Measurements from ENCODE around the gene TBC1D19. TPM values are rescaled to one million over a fixed set of nuclear protein-coding genes. Genes with fewer than 3 reads are reported as not detected.
"Not testable (repeated sequence)": the region's sequence is repeated elsewhere in the genome, so short reads cannot be mapped to it uniquely, and the experiment has no call there.

TBC1D19 gene
- total RNA-seq, 1 experiment from 2014 or later, result 12.9 TPM

DNA sequence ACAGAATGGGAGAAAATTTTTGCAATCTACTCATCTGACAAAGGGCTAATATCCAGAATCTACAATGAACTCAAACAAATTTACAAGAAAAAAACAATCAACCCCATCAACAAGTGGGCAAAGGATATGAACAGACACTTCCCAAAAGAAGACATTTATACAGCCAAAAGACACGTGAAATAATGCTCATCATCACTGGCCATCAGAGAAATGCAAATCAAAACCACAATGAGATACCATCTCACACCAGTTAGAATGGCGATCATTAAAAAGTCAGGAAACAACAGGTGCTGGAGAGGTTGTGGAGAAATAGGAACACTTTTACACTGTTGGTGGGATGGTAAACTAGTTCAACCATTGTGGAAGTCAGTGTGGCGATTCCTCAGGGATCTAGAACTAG, 9.7 kb downstream of the TBC1D19 start:
- in situ Hi-C loops (cut with HindIII; ENCODE audit: low sequenced_read_pairs); DNase-seq (ENCODE audit: low spot score): not testable (repeated sequence)

DNA sequence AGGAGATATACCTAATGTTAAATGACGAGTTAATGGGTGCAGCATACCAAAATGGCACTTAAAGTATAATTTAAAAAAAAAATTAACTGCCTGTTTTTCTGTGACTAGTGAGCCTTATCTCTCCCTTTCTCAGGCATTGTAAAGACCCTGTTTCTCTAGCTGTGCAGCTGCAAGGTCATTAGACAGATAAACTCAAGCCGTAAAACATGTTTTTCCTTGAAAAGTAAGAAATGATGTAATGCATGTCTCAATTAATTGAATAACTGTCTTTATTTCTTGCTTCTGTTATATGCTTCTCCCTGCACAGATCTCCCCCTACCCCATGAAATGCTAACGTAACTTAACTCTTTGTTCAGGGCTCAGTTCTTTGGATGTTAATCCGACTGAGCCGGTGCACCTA, 10.5 kb downstream of the TBC1D19 start:
- in situ Hi-C loops (cut with HindIII; ENCODE audit: low sequenced_read_pairs), result no loop called here
- DNase-seq (ENCODE audit: low spot score), result no peak

DNA sequence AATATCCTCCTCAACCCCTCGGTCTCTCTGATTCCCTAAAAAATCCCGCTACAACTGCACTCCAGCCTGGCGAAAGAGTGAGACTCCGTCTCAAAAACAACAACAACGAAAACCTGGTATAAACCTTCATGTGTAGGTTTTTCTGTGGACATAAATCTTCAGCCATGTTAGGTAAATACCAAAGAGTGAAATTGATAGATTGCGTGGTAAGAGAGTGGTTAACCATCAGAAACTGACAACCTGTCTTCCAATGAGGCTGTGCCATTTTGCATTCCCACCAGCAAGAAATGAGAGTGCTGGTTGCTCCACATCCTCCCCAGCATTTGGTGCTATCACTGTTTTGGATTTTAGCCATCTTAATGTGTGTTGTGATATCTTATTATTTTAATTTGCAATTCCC, 10.9 kb downstream of the TBC1D19 start:
- in situ Hi-C loops (cut with HindIII; ENCODE audit: low sequenced_read_pairs), result no loop called here
- no peak for DNase-seq (ENCODE audit: low spot score)

DNA sequence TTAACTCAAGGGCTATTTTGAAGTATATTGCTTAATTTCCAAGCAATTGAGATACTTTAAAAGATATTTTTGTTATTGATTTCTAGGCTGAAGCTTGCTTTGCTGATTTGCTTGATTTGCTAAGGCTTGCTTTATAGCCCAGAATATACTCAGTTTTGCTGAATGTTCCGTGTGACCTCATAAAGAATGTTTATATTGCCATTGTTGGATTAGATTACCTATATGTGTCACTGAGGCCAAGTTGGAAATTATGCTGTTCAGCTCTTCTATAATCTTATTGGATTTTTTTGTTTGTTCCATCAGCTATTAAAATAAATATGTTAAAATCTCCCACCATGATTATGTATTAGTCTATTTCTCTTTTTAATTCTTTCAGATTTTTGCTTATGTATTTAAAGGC, 13.0 kb downstream of the TBC1D19 start:
- in situ Hi-C loops (cut with HindIII; ENCODE audit: low sequenced_read_pairs), result no loop called here
- no peak for DNase-seq (ENCODE audit: low spot score)

DNA sequence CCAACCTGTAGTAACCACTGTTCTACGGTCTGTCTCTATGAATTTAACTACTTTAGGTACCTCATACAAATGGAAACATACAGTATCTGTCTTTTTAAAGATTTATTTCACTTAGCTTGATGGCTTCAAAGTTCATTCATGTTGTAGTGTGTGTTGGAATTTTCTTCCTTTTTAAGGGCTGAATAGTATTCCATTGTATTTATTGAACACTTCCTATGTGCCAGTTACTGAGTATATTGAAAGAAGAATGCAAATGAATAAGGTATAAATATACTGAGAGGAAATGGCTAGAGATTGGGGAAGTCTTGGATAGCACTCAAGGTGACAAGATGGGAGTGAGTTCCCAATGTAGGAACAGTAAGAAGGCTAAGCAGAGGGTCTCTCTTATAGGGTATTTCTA, 17.3 kb downstream of the TBC1D19 start:
- DNase-seq (ENCODE audit: low spot score), result no peak
- in situ Hi-C loops (cut with HindIII; ENCODE audit: low sequenced_read_pairs), result no loop called here

DNA sequence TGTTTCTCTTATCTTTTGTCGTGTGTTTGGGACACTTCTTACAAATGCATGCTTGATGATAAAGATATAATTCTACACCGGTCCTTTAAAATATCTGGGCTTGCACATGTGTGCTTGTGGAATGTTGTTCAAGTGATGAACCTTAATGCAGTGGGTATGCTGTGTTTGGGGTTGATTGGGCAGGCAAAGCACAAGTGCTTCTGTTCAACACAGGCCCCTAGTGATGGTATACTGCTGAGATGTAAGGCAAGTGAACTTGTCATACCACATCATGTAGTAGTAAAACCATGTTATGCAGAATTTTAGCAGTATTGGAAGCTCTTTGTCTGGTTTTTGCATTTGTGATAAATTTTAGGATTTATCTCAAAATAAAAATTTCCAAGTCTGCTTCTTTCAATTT, 23.9 kb downstream of the TBC1D19 start:
- DNase-seq (ENCODE audit: low spot score), result no peak
- in situ Hi-C loops (cut with HindIII; ENCODE audit: low sequenced_read_pairs), result no loop called here

DNA sequence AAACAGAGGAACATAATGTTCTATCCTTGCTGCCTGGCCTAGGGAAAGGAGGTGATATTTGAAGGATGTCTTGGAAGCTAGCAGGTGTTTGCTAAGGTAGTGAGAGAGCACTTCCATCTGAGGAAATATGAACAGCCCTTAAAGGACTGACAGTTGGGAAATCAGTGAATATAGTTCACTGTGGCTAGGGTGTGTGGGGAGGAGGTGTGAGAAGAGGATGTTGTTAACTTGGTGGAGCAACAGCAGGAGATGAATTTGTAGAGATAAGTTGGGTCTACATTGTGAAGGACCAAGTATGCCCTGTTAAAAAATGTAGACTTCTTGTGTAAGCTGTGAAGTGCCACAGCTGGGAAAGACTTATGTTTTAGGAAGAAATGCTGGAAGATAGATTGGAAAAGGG, 25.5 kb downstream of the TBC1D19 start:
- DNase-seq (ENCODE audit: low spot score), result no peak
- in situ Hi-C loops (cut with HindIII; ENCODE audit: low sequenced_read_pairs), result no loop called here

DNA sequence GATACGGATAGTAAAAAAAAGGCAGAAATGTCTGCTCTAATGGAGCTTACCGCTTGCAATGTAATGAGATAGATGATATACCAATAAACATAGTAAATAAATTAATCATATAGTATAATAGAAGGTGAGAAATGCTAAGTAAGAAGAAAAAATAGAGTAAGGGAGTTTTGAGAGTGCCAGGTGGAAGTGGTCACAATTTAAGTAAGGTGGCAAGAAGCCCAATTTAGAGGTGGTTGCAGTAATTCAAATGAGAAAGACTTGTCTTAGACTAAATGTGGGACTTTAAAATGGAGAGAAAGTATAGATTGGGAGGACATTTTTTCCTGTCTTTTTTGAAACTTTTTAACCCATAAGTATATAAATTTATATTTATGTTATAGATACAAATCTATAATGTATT, 26.0 kb downstream of the TBC1D19 start:
- no peak for DNase-seq (ENCODE audit: low spot score)
- in situ Hi-C loops (cut with HindIII; ENCODE audit: low sequenced_read_pairs), result no loop called here

DNA sequence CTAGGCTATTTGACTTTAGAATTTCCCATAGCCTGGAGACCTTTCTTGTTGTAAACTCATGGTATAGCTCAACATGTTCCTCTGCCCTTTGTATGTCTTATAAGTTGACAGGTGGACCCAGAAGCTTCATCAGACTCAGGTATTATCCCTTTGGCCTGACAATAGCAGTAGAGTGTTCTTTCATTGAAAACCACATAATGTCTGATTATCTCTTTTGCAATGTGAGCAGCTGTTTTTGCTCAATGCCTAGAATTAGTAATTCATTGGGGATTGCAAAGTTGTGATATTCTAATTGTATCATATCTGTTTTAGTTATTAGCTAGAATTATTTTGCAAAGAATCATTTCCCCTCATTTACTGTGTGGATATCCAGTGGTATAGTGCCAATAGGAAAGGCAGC, 27.5 kb downstream of the TBC1D19 start:
- no peak for DNase-seq (ENCODE audit: low spot score)
- in situ Hi-C loops (cut with HindIII; ENCODE audit: low sequenced_read_pairs), result no loop called here

DNA sequence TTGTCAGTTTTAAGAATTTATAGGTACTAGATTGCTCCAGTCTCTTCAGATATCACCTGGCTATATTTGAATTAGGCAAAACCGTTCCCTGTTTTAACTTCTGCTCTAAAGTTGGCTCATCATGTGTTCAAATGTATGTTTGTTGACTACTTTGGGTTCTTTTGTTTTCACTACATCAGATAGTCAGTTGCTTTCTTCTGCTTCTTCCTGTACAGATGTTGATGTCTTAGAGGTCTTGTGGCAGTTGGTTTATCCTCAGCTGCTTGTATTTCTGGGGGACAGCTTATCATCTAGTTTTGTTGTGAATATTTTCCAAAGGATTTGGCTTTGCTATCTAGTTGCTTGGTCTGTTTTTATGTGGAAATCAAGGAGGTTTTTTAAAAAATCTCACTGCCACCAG, 28.0 kb downstream of the TBC1D19 start:
- in situ Hi-C loops (cut with HindIII; ENCODE audit: low sequenced_read_pairs), result no loop called here
- no peak for DNase-seq (ENCODE audit: low spot score)

DNA sequence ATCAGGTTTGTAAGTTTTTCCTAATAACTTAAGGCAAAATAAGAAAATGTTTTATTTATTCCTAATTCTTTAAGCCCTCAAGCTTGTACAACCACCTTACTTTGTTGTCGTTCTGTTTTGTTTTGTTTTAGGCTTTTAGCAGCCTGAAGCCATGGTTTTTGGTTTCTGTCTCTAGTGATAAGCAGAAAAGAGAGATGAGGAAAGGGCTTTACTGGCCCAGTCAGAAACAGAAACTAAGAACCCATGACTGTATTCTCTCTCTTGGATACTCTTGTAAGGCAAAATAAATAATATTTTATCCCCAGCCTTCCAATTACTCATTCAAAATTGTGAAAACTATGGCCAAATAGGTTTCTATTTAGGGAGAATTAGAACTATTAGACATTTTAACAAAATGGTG, 29.4 kb downstream of the TBC1D19 start:
- no peak for DNase-seq (ENCODE audit: low spot score)
- in situ Hi-C loops (cut with HindIII; ENCODE audit: low sequenced_read_pairs), result no loop called here

DNA sequence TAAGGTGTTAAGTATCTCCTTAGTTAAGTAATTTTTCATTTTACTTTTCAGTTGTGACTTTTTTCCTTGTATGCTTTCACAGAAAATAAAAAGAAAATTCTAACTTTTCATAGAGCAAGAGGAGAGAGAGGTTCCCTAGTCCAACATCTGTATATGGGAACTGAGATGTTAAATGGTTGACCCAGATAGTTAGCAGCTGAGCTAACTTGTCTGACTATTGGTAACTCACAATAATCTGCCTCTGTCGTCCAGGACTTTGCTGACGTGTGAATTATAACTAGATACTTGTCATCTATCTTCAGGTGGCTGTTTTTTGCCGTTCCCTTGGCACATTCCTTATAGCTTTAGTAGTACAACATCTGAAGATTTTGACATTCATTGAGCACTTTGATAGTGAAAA, 29.9 kb downstream of the TBC1D19 start:
- no peak for DNase-seq (ENCODE audit: low spot score)
- in situ Hi-C loops (cut with HindIII; ENCODE audit: low sequenced_read_pairs), result no loop called here

DNA sequence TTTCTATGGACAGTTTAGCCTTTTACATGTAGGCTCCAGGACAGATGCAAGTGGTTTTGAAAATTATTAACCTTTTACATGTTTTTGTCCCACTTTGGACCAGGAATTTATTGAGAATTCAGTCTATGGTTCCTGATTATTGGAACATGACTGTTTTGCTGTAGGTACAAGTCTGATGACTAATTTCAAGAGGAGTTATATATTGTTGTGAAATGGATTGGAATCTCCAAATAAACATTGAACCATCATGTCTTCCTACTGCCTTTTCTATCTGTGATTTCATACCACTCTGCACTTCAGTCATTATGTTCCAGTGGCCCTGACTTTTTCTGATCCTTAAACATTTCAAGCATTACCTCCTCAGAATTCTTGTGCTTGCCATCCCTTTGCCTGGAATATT, 35.9 kb downstream of the TBC1D19 start:
- in situ Hi-C loops (cut with HindIII; ENCODE audit: low sequenced_read_pairs), result no loop called here
- no peak for DNase-seq (ENCODE audit: low spot score)

DNA sequence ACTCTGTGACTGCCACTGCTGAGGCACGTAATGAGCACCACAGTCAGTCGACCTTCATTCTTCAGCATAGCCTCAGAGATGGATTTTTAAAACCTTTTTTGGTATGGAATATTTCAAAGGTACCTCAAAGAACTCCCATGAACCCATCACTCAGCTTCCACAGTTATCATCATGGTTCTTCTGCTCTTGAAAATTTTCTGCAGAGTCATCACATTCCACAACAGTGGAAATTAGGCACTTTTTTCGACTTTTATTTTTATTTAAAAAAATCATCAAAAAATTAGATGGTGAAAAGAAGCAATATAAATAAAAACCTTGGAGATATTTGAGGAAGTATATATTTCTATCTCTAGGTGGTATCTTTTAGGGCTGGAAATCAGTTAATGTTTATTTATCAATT, 37.5 kb downstream of the TBC1D19 start:
- in situ Hi-C loops (cut with HindIII; ENCODE audit: low sequenced_read_pairs), result no loop called here
- no peak for DNase-seq (ENCODE audit: low spot score)

DNA sequence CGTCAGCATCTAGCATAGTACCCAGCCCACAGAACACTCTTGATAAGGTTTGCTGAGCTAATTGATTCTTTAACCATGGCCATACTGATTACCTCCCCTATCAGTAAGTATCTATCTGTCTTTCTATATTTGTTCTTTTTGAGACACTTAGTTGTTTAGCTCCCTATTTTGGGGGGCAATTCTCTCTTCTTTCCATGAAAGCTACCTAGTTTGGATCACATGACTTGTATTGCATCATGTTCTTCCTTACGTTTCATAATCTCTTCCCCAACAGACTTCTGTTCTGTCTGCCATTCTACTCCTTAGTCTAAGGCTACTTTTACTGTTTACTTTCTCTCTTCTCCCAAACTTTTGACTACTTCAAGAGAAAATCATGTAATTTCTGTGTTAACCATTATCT, 39.0 kb downstream of the TBC1D19 start:
- DNase-seq (ENCODE audit: low spot score), result no peak
- in situ Hi-C loops (cut with HindIII; ENCODE audit: low sequenced_read_pairs), result no loop called here

DNA sequence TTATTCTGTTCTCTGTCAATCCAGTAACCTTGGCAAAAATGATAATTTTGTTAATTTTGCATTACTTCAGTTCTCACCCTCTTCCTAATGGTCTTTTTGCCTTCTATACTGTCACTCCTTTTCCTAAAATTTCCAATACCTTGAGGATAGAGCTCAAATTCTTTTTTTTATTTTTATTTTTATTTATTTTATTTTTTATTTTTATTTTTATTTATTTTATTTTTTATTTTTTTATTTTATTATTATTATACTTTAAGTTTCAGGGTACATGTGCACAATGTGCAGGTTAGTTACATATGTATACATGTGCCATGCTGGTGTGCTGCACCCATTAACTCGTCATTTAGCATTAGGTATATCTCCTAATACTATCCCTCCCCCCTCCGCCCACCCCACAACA, 42.8 kb downstream of the TBC1D19 start:
- DNase-seq (ENCODE audit: low spot score); in situ Hi-C loops (cut with HindIII; ENCODE audit: low sequenced_read_pairs): not testable (repeated sequence)

DNA sequence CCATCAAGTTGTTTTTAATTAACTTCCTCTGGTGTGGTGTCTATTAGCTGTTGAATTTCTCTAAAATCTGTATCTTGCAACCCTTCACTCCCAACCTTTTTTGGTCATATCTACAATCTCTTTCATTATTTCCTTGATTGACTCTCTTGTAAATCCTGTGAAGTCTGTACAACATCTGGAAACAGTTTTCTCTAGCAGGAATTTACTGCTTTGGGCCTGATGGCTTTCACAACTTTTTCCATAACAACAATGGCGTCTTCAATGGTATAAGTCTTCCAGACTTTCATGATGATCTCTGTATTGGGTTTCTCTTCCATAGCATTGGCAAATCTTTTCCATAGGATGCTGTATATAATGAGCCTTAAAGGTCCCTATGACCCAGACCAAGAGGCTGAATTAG, 49.0 kb downstream of the TBC1D19 start:
- no peak for DNase-seq (ENCODE audit: low spot score)
- in situ Hi-C loops (cut with HindIII; ENCODE audit: low sequenced_read_pairs), result no loop called here

DNA sequence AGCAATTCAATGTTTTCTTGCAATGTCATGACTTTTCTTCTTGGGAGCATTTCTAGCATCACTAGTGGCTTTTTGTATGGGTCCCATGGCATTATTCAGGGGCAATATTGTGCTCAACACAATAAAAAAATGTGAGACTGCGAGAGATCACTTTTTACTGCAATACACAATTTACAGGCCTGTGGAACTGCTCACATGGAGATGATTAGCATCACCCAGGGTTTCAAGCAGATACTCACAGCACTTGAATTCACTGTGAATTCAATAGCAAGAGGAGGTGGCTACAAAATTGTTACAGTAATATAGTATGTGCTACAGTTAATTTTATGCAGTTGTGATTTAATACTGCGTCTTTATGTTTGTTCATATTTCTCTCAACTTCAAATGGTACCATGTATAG, 50.4 kb downstream of the TBC1D19 start:
- DNase-seq (ENCODE audit: low spot score), result no peak
- in situ Hi-C loops (cut with HindIII; ENCODE audit: low sequenced_read_pairs), result no loop called here

DNA sequence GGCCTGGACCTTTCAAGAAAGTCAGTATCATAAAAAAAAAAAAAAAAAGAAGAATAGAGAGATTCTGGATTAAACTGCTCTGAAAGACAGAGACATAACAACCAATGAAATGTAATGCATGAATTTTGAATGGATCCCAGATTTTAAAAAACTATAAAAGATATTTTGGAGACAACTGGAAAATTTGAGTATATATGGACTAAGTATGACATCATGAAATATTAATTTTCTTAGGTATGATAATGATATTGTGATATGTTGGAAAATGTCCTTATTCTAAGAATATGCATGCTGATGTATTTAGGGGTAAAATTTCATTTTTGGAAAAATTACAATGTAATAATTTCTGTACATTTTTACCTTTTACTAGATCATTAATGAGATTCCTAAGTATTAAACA, 52.6 kb downstream of the TBC1D19 start:
- in situ Hi-C loops (cut with HindIII; ENCODE audit: low sequenced_read_pairs), result no loop called here
- DNase-seq (ENCODE audit: low spot score), result no peak

DNA sequence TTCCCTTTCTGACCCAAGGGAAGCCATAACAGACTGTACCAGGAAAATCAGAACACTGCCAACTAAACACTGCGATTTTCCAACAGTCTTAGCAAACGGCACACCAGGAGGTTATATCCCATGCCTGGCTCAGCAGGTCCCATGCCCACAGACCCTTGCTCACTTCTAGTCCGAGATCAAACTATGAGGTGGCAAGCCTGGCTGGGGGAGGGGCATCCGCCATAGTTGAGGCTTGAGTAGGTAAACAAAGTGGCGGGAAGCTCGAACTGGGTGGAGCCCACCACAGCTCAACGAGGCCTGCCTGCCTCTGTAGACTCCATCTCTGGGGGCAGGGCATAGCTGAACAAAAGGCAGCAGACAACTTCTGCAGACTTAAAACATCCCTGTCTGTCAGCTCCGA, 56.8 kb downstream of the TBC1D19 start:
- in situ Hi-C loops (cut with HindIII; ENCODE audit: low sequenced_read_pairs); DNase-seq (ENCODE audit: low spot score): not testable (repeated sequence)

DNA sequence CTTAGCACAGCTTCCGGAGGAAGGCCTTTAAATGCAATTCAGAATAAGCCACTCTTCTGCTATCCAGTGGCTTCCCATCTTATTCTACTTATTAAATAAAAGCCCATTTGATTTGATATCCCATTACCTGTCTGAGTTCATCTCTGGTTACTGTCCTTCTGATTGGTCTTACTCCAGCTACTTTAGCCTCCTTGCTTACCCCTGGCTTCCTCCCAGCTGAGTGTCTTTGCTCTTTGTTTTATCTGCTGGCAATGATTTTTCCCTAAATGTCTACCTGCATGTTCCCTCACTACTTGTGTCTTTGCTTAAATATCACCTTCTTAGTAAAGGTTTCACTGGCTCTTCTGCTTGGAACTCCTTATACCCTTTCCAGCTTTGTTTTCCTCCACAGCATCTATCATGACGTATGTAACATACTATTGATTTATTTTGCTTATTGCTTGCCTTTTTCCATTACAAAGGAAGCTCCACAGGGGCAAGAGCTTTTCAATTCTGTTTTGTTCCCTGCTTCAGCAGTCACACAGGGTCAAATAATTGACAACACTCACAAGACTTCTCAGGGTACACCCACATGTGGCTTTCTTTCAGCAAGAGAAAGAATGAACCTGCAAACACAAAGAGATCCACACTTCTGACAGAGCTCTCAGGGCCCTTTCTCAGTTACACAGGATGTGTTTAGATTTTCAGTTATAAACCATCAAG, 63.8 kb downstream of the TBC1D19 start:
- in situ Hi-C loops (cut with HindIII; ENCODE audit: low sequenced_read_pairs), result no loop called here
- no peak for DNase-seq (ENCODE audit: low spot score)

DNA sequence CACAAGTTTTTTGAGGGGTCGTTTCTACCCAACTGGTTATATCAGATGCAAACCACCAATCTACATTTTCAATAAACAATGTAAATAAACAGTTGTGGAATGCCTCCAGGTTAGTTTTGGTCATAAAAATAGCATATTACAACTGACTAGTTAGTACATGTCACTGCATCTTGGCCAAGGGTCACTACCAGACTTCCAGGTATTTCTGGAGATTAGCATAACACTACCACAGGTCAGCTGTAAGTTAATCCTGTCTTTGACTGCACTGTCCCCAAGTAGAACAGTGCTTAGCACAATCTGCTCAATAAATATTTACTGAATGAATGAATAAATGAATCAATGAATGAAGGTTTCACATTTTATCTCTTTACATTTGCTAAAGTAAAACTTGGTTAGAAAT, 64.4 kb downstream of the TBC1D19 start:
- in situ Hi-C loops (cut with HindIII; ENCODE audit: low sequenced_read_pairs), result no loop called here
- no peak for DNase-seq (ENCODE audit: low spot score)
